K562 (cell line): ENCODE measurements around the gene GYS1. TPM values are rescaled to one million over a fixed set of nuclear protein-coding genes. Genes with fewer than 3 reads are reported as not detected.
A peak's percentile ranks its signal among the peaks of the same experiment; 100 is the strongest.

Source experiments
- C11orf30 ChIP-seq: fragments of 450-650 bp; IDR thresholded peaks from 2 replicates; pipeline ENCODE4 v1.6.1; 2016; ENCODE audit warnings: low read depth, mild to moderate bottlenecking
- CBX3 ChIP-seq, 2 experiments: IDR thresholded peaks; 1 replicate in 1 of 2; 2 replicates in 1 of 2; pipeline ENCODE4 v1.6.1; 2012; ENCODE audit warnings: inconsistent platforms in 2 of 2, low read length in 2 of 2, borderline replicate concordance in 1 of 2, control low read depth in 1 of 2
- CSDE1 ChIP-seq, 2 experiments: fragments of 450-650 bp; IDR thresholded peaks; 2 replicates each; pipeline ENCODE4 v1.6.1; 2016; ENCODE audit warnings: mild to moderate bottlenecking in 1 of 2
- CUX1 ChIP-seq: fragments of 200-800 bp; sonication (Bioruptor generic); IDR thresholded peaks from 2 replicates; pipeline ENCODE4 v1.6.1; 2016; ENCODE audit warnings: missing genetic modification characterization, missing compliant biosample characterization
- CXXC5 ChIP-seq: fragments of 250-450 bp; sonication (Bioruptor Pico); IDR thresholded peaks from 2 replicates; pipeline ENCODE4 v1.8.0; 2022; ENCODE audit warnings: inconsistent platforms, mild to moderate bottlenecking, moderate library complexity
- DIDO1 ChIP-seq: fragments of 450-650 bp; IDR thresholded peaks from 2 replicates; pipeline ENCODE4 v1.6.1; 2016; ENCODE audit warnings: low read depth, missing biosample characterization, missing genetic modification characterization
- GTF2A2 ChIP-seq: IDR thresholded peaks from 2 replicates; pipeline ENCODE4 v1.6.1; 2016; ENCODE audit warnings: mild to moderate bottlenecking, missing genetic modification characterization, missing compliant biosample characterization
- MED1 ChIP-seq: sonication (generic); formaldehyde crosslinking; IDR thresholded peaks from 2 replicates; pipeline ENCODE4 v1.8.1; 2023; ENCODE audit warnings: missing genetic modification reagents, borderline replicate concordance
- MTA1 ChIP-seq: fragments of 450-650 bp; IDR thresholded peaks from 2 replicates; pipeline ENCODE4 v1.6.1; 2017; ENCODE audit warnings: borderline replicate concordance
- NFE2L1 ChIP-seq: fragments of 450-650 bp; IDR thresholded peaks from 2 replicates; pipeline ENCODE4 v1.6.1; 2016; ENCODE audit warnings: missing genetic modification characterization, low read depth, mild to moderate bottlenecking, missing compliant biosample characterization, moderate library complexity, borderline replicate concordance
- NR4A1 ChIP-seq, 2 experiments: fragments of 250-450 bp in 1 of 2; fragments of 450-650 bp in 1 of 2; sonication (Bioruptor Pico) in 1 of 2; IDR thresholded peaks; 2 replicates each; pipeline versions ENCODE4 v1.4.0 to v1.6.1; 2016 to 2020; ENCODE audit warnings: mild to moderate bottlenecking in 2 of 2, missing compliant biosample characterization in 1 of 2, missing genetic modification characterization in 1 of 2, moderate library complexity in 1 of 2
- PHB ChIP-seq: fragments of 250-450 bp; sonication (Bioruptor Pico); IDR thresholded peaks from 2 replicates; pipeline ENCODE4 v1.5.0; 2021
- PHF20 ChIP-seq: fragments of 450-650 bp; IDR thresholded peaks from 2 replicates; pipeline ENCODE4 v1.6.1; 2018; ENCODE audit not compliant: partially characterized antibody
- SMAD1 ChIP-seq: fragments of 150-350 bp; IDR thresholded peaks from 2 replicates; pipeline ENCODE4 v1.6.1; 2014; ENCODE audit warnings: low read length, low read depth; ENCODE audit not compliant: partially characterized antibody
- SMARCA4 ChIP-seq: fragments of 450-650 bp; IDR thresholded peaks from 2 replicates; pipeline ENCODE4 v1.6.1; 2016
- SNIP1 ChIP-seq: fragments of 450-650 bp; IDR thresholded peaks from 2 replicates; pipeline ENCODE4 v1.7.1; 2017; ENCODE audit warnings: low read depth, mild to moderate bottlenecking
- TARDBP ChIP-seq: fragments of 450-650 bp; IDR thresholded peaks from 2 replicates; pipeline ENCODE4 v1.6.1; 2016
- ZC3H11A ChIP-seq: IDR thresholded peaks from 2 replicates; pipeline ENCODE4 v1.6.1; 2012; ENCODE audit warnings: low read depth, low read length, improper control_type of control experiment
- ZFX ChIP-seq: sonication (generic); formaldehyde crosslinking; IDR thresholded peaks from 2 replicates; pipeline ENCODE4 v1.8.0; 2022; ENCODE audit warnings: mild to moderate bottlenecking, missing genetic modification reagents, moderate library complexity
- ZNF143 ChIP-seq: sonication (generic); formaldehyde crosslinking; IDR thresholded peaks from 2 replicates; pipeline ENCODE4 v1.9.0; 2022; ENCODE audit warnings: mild to moderate bottlenecking, missing genetic modification reagents
- ZNF175 ChIP-seq: fragments of 200-800 bp; sonication (Bioruptor generic); IDR thresholded peaks from 2 replicates; pipeline ENCODE4 v1.6.1; 2016; ENCODE audit warnings: low read depth, mild to moderate bottlenecking, missing genetic modification characterization, missing compliant biosample characterization
- polyA plus RNA-seq, 8 experiments: library from polyadenylated mRNA; depleted of rRNA in 4 of 8; stranded (reverse) in 5 of 8; unstranded in 3 of 8; fragments of >200 nt; fragmentation: Nextera tagmentation in 2 of 8; fragmentation: Illumina TruSeq in 1 of 8; extraction: Ambion mirVana in 2 of 8; extraction: Trizol in 1 of 8; gene quantifications; 2 replicates each; pipeline versions ENCODE4 v1.2.1 to v1.2.3, GENCODE V29; 2011 to 2014; ENCODE audit warnings: inconsistent platforms in 1 of 8, missing spikeins in 1 of 8
- total RNA-seq, 7 experiments: library from RNA; depleted of rRNA in 6 of 7; stranded (reverse); fragments of >200 nt in 6 of 7; fragmentation: Illumina TruSeq in 2 of 7; extraction: Trizol in 2 of 7; gene quantifications; 2 replicates each; pipeline versions ENCODE4 v1.2.1 to v1.2.3, GENCODE V29; 2011 to 2021; ENCODE audit warnings: low replicate concordance in 1 of 7
- TF ChIP-seq, protein P1 (sequence below): fragments of 450-650 bp; conservative IDR thresholded peaks from 2 replicates; pipeline ENCODE4 v1.6.1; 2016; ENCODE audit warnings: missing genetic modification characterization, low read depth, mild to moderate bottlenecking, missing compliant biosample characterization, moderate library complexity

Gene GYS1
- total and polyA plus RNA-seq, 9 of the 15 experiments (the other 6 are each of a cell fraction or from before 2014, with no cell fraction given), result 1.9 to 31.1 (median 15.2) TPM

DNA sequence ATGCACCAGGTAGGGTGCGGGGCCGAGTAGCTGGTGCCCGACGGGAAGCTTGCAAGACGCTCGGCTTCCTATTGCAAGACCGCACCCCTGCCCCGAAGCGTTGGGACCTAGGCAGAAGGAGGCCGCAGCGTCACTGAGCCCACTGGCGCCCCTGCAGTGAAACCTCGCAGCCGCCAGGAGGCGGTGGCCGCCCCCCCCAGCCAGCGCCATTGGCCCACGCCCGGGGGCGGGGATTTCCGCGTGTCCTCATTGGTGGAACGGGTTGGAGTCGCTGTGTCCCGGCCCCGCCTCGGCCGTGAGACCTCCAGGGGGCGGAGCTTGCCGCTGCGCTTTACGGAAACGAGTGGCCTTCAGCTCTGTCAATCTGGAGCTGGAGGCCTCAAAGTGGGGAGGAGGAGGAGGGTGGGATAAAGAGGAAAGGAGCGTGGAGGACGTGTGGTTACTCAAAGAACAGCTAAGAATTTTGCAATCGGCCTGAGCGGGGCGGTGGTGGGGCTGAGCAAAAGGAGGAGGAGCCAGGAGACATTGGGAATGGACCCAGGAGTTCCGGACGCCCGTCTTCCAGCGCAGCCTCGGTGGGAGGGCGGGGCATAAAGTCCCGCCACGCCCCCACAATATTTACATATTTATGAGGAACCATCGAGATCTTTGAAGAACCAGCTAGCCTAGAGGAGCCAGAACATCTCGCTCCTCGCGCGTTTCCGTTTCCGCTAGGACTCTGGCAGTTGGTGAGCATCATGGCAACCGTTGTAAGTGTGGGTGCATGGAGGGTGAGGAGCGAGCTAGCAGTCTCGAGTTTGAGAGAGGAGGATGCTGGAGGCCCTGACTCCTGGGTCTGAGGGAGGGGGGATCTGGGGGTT lies at the start of gene GYS1, which contains the start of gene RUVBL2 (continued):
- TF ChIP-seq CUX1 (CRISPR knock-in tag) (no peak), CSDE1 (IDR thresholded peaks at IDR 0.05) (no peak), ZFX (no peak; the same call in none of the 2 replicates), ZNF175 (CRISPR knock-in tag) (no peak), NR4A1 (CRISPR knock-in tag; IDR thresholded peaks at IDR 0.05) (no peak), NR4A1 (tag; IDR thresholded peaks at IDR 0.05) (no peak), DIDO1 (tag) (no peak), ZC3H11A (no peak), SNIP1 (peak; percentile 79), C11orf30 (peak; percentile 90), MED1 (CRISPR knock-in tag) (no peak), PHF20 (peak; percentile 43), SMARCA4 (no peak), GTF2A2 (tag) (no peak), CXXC5 (peak; percentile 73), TARDBP (peak; percentile 23; the same call in 1 of the 2 replicates), CBX3 (IDR thresholded peaks at IDR 0.05; ENCODE audit: borderline replicate concordance in 1 of 2, low read length in 2 of 2) (no peak), PHB (CRISPR knock-in tag) (no peak), SMAD1 (no peak), ZNF143 (CRISPR knock-in tag) (no peak), MTA1 (peak; percentile 75; the same call in 1 of the 2 replicates), NFE2L1 (tag) (no peak)
- TF ChIP-seq, protein P1, sequence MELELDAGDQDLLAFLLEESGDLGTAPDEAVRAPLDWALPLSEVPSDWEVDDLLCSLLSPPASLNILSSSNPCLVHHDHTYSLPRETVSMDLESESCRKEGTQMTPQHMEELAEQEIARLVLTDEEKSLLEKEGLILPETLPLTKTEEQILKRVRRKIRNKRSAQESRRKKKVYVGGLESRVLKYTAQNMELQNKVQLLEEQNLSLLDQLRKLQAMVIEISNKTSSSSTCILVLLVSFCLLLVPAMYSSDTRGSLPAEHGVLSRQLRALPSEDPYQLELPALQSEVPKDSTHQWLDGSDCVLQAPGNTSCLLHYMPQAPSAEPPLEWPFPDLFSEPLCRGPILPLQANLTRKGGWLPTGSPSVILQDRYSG, result no peak
